ENCODE results near the gene TRIM33. TPM values are rescaled to one million over a fixed set of nuclear protein-coding genes. Genes with fewer than 3 reads are reported as not detected.

TRIM33 gene
- total and polyA plus RNA-seq, 2 donors (not counting 1 experiment from before 2014, with no cell fraction given) = 13.7 to 61.0 TPM

GRCh38 chr1:114559356-114559755 is 48.4 kb upstream of the TRIM33 start:
- Histone ChIP-seq H3K27me3 (replicated peaks in 1 of 4; ENCODE audit: control extremely low read depth in 1 of 4, control insufficient read depth in 3 of 4, insufficient read depth in 4 of 4, low read length in 3 of 4) (no peaks in the 10 kb centered on the region), H4K20me1 (ENCODE audit: control insufficient read depth, insufficient read depth, low read length, poor library complexity, severe bottlenecking) (no peaks in the 10 kb centered on the region), H3K79me2 (ENCODE audit: control insufficient read depth, insufficient read depth, low read length) (no peaks in the 10 kb centered on the region), H3K9me3 (ENCODE audit: control extremely low read depth in 1 of 3, control insufficient read depth in 2 of 3, insufficient read depth in 1 of 3, low read length in 2 of 3) (no peaks in the 10 kb centered on the region), H3K4me1 (ENCODE audit: control insufficient read depth in 2 of 2, insufficient read depth in 2 of 2, low read length in 2 of 2) (peaks cover 31% of the 10 kb centered on the region in 2 donors), H3K36me3 (replicated peaks in 1 of 2; ENCODE audit: control extremely low read depth in 1 of 2, control insufficient read depth in 1 of 2, extremely low read depth in 1 of 2, insufficient read depth in 2 of 2, low read length in 1 of 2) (peaks cover 0 to 2% of the 10 kb centered on the region in 2 experiments), H3K27ac (ENCODE audit: low read length in 2 of 2) (peak overlapping the region; percentile 21 to 24), H3K4me2 (replicated peaks; ENCODE audit: low read depth, low read length, poor library complexity, severe bottlenecking) (peak overlapping the region; percentile 48), H2AFZ (ENCODE audit: insufficient read depth, low read depth, low read length, poor library complexity, severe bottlenecking) (peak overlapping the region; percentile 32), H3K4me3 (ENCODE audit: control extremely low read depth in 1 of 5, extremely low read depth in 1 of 5, insufficient read depth in 1 of 5, low read depth in 2 of 5, low read length in 4 of 5) (peak overlapping the region in 1 of 5 experiments; percentile 3), H3K9ac (ENCODE audit: low read length) (peak overlapping the region; percentile 15)
- no CpG with 5 or more reads among the region's 3 CpGs for WGBS (ENCODE audit: insufficient coverage)
- POLR2A ChIA-PET = no interaction called here
- peaks cover 31% of the 10 kb centered on the region for H3K4me1 Mint-ChIP-seq
- DNase-seq (peak; percentile 61), ATAC-seq (ENCODE audit: low read depth) (peak; percentile 73)
- H3K9me3 Mint-ChIP-seq (ENCODE audit: insufficient read depth) = no peaks in the 10 kb centered on the region
- CTCF ChIA-PET = interaction anchor here (0.7 to 2.2 kb wide), 7 partner anchors 9 to 581 kb away, joined by 3 to 7 read pairs (median 5); partner anchors contain the start of gene BCAS2
- H3K27ac Mint-ChIP-seq = peak overlapping the region; percentile 81
- no peak for TF ChIP-seq EZH2 (IDR thresholded peaks at IDR 0.05; ENCODE audit: borderline replicate concordance, insufficient read depth, low read depth, low read length, poor library complexity, severe bottlenecking)
- no peak for TF ChIP-seq CTCF (IDR thresholded peaks at IDR 0.05)
- intact Hi-C loops (cut with micrococcal nuclease) = loop anchor here (2.0 to 5.0 kb wide), 3 partner anchors 21 to 132 kb away; partner anchors contain the start of genes BCAS2 and TRIM33
- no peaks in the 10 kb centered on the region for H3K27me3 Mint-ChIP-seq
- no peak overlapping the region for H3K4me3 Mint-ChIP-seq

- Mint-ChIP-seq H3K4me1 (peaks cover 31% of the 10 kb centered on the region), H3K9me3 (ENCODE audit: insufficient read depth) (no peaks in the 10 kb centered on the region), H3K4me3 (peak overlapping the region; percentile 3), H3K27ac (peak overlapping the region; percentile 16), H3K27me3 (no peaks in the 10 kb centered on the region)
- Histone ChIP-seq H2AFZ (ENCODE audit: insufficient read depth, low read depth, low read length, poor library complexity, severe bottlenecking) (no peak overlapping the region), H3K36me3 (replicated peaks in 1 of 2; ENCODE audit: control extremely low read depth in 1 of 2, control insufficient read depth in 1 of 2, extremely low read depth in 1 of 2, insufficient read depth in 2 of 2, low read length in 1 of 2) (no peaks in the 10 kb centered on the region), H4K20me1 (ENCODE audit: control insufficient read depth, insufficient read depth, low read length, poor library complexity, severe bottlenecking) (no peaks in the 10 kb centered on the region), H3K27ac (ENCODE audit: low read length in 2 of 2) (peak overlapping the region in 1 of 2 donors; percentile 21), H3K79me2 (ENCODE audit: control insufficient read depth, insufficient read depth, low read length) (no peaks in the 10 kb centered on the region), H3K4me3 (ENCODE audit: control extremely low read depth in 1 of 5, extremely low read depth in 1 of 5, insufficient read depth in 1 of 5, low read depth in 2 of 5, low read length in 4 of 5) (peak overlapping the region in 1 of 5 experiments; percentile 3), H3K27me3 (replicated peaks in 1 of 4; ENCODE audit: control extremely low read depth in 1 of 4, control insufficient read depth in 3 of 4, insufficient read depth in 4 of 4, low read length in 3 of 4) (no peaks in the 10 kb centered on the region), H3K9me3 (ENCODE audit: control extremely low read depth in 1 of 3, control insufficient read depth in 2 of 3, insufficient read depth in 1 of 3, low read length in 2 of 3) (no peaks in the 10 kb centered on the region), H3K9ac (ENCODE audit: low read length) (peak overlapping the region; percentile 15), H3K4me2 (replicated peaks; ENCODE audit: low read depth, low read length, poor library complexity, severe bottlenecking) (peak overlapping the region; percentile 48), H3K4me1 (ENCODE audit: control insufficient read depth in 2 of 2, insufficient read depth in 2 of 2, low read length in 2 of 2) (peaks cover 31% of the 10 kb centered on the region in 2 donors)
- peak; percentile 63 for ATAC-seq (ENCODE audit: low read depth)
- ChIA-PET POLR2A (no interaction called here), CTCF (interaction anchor here (1.3 to 2.2 kb wide), 3 partner anchors 22 to 580 kb away, joined by 5 to 7 read pairs (median 6); partner anchors contain the start of gene BCAS2)
- WGBS (ENCODE audit: insufficient coverage) = no CpG with 5 or more reads among the region's 1 CpG
- DNase-seq = peak; percentile 49
- TF ChIP-seq EZH2 (IDR thresholded peaks at IDR 0.05; ENCODE audit: borderline replicate concordance, insufficient read depth, low read depth, low read length, poor library complexity, severe bottlenecking) = no peak
- peak; percentile 75 for TF ChIP-seq CTCF (IDR thresholded peaks at IDR 0.05)
- intact Hi-C loops (cut with micrococcal nuclease) = loop anchor here (1.0 to 5.0 kb wide), 4 partner anchors 22 to 212 kb away; partner anchors contain the start of genes BCAS2 and TRIM33
These were observed 47.5 kb upstream of the TRIM33 start for GRCh38 chr1:114558544-114558943.

Data from B cell (primary cell).